GM19043 (cell line): ENCODE data around the gene KIF4B.

ENCODE experiments used
- ATAC-seq: cut with Tn5 transposase; IDR thresholded peaks from one replicate; pipeline ENCODE4 v1.9.1; 2021; ENCODE audit warnings: low read depth; ENCODE audit not compliant: unreplicated experiment

Gene KIF4B

DNA sequence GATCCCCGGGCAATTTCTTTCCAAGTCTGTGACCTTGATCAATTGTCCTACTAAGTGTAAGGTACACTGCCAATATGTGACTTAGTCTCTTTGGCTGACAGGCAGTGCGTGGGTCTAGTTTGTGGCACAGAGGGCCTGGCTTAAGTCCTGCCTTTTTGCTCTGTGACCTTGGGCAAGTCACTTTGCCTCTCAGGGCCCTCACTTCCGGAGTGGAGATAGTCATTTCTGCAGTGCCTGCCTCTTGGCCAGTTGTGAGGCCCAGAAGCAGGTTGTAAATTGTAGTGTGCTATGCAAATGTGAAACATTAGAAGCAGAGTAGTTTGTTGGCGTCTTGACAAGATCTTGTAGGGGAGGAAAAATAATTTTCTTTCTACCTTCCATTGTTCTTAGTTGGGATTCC lies 39.0 kb downstream of the KIF4B start:
- no peak for ATAC-seq

DNA sequence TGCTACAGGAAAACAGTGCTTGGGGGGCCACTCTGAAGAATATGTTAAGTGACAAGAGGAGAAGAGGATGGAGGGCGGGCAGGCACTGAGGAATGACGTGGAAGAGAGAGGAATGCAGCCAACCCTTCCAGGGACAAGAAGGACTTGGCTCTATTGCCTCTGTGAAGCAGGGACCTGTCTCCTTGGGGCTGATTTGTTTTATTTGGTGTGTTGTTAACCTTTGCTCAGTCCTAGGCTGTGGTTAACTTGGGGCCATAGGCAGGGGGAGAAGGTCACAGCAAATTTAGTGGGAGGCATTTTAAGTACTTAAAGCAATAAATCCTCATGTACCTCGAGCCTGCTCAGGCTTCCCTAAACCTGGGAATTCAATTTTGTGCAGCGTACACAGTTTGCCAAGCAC lies 39.9 kb downstream of the KIF4B start:
- ATAC-seq = no peak

DNA sequence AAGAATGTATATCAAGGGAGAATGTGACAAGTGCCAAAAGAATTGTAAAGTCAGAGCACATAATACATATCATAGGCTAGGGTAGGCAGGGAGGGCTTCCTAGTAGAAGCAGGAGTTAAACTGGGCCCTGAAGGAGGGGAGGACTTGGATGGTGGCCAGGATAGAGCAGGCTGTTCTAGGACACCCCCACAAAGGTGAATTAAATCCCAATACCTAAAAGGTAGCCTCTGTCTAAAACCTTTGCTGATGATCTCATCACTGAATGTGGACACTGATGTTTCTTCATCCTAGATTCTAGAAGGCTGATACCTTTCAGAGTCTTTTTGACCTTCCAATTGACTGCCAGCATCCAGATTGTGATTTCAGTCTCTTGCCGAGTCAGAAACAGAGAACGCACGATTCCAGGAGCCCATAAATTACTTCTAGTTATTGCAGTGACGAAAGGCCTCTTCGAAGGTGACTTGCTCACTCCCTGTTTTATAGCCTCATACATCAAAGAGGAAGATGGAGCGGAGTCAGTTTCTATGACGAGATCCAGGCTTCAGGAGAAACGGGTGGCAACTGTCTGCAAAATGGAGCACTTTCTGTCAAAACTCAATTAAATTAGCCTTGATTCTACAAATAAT lies 43.2 kb downstream of the KIF4B start:
- ATAC-seq = no peak

DNA sequence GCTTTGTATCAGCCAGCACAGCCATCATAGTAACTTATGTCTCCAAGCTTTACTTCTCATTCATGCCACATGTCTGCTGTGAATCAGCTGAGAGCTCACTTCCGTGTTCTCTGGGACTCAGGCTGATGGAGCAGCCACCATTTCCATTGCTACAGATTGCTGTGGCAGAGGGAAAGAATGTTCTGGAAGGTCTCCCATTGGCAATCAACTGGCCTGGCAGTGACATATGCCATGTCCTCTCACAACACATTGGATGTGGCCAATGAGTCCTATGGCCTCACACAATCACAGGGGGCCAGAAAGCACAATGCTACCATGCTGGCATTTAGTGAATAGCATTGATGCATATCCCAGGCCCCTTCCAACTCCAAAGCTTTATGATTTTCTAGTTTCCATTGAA lies 44.1 kb downstream of the KIF4B start:
- no peak for ATAC-seq

DNA sequence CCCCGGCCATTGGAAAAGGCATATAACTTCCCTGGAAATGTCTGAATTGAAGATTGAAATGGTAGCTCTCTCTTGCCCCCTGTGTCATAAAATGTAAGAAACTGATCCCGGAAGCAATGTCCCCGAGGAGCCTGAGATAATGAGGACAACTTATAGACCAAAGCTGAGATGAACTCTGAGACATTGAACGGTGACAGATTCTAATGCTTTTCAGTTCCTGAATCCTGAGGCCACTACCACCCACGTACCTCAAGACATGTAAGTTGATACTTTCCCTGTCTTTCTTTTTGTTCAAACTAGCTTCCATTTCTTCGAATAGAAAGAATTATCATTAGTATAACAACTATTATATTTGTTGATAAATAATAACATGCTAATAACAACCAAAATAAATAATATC lies 51.0 kb downstream of the KIF4B start:
- no peak for ATAC-seq

DNA sequence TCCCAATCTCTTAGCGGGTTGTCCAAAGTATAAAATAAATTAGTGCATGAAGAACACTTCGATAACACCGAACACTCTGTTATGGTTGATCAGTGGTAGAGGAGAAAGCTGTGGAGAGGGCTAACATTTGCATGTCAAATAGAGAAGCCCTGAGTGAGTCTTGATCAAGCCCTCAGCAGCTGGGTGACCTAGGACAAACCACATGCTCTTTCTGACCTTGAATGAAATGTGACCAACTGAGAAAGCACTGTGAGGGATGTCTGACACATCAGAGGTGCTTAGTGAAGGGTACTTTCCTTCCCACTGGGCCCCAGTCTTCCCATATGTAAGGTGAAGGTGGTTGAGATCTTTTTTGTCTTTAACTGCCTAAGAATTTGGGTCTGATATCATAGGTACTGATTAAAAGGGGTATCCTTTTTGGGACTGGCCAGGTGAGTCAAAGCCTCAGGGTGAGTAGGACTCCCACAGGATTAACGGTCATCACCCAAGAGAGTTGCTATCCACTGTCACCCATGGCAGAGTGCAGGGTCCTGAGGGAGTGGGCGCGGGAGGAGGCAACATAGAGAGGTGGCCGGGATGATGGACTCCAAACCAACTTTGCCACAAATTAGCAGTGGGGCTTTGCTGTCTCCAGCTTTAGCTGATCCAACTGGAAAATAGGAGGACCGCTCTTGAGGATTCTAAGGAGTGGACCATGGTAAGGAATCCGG lies 53.5 kb downstream of the KIF4B start:
- no peak for ATAC-seq
